Measurements from ENCODE around the gene PCGF3. TPM values are rescaled to one million over a fixed set of nuclear protein-coding genes. Genes with fewer than 3 reads are reported as not detected.

PCGF3 gene
- total and polyA plus RNA-seq, 10 of the 15 experiments (the other 5 are each of a cell fraction or from before 2014, with no cell fraction given), result 2.2 to 43.8 (median 15.9) TPM

GRCh38 chr4:712093-712492, 6.5 kb downstream of the PCGF3 start:
- no peak for TF ChIP-seq PML (IDR thresholded peaks at IDR 0.05; ENCODE audit: low read length)
- TF ChIP-seq EED (IDR thresholded peaks at IDR 0.05; ENCODE audit: low read depth), result no peak
- TF ChIP-seq CHD1 (IDR thresholded peaks at IDR 0.05; ENCODE audit: low read depth, low read length), result no peak
- no peak for TF ChIP-seq NFYB (IDR thresholded peaks at IDR 0.05; ENCODE audit: insufficient read depth, low read depth, low read length)
- TF ChIP-seq HDAC2 (IDR thresholded peaks at IDR 0.05), result no peak
- TF ChIP-seq FOXK2 (IDR thresholded peaks at IDR 0.05), result no peak
- TF ChIP-seq GABPA (IDR thresholded peaks at IDR 0.05; ENCODE audit: low read depth), result no peak
- TF ChIP-seq DPF2 (IDR thresholded peaks at IDR 0.05), result no peak
- no peak for TF ChIP-seq JUND (IDR thresholded peaks at IDR 0.05; ENCODE audit: low read depth, low read length)
- TF ChIP-seq SIX5 (IDR thresholded peaks at IDR 0.05; ENCODE audit: low read depth, low read length, severe bottlenecking), result no peak
- TF ChIP-seq LARP7 (IDR thresholded peaks at IDR 0.05), result no peak
- no peak for TF ChIP-seq RCOR1 (conservative IDR thresholded peaks at IDR 0.05; ENCODE audit: low read depth, low read length)
- no peak for TF ChIP-seq CEBPZ (IDR thresholded peaks at IDR 0.05; ENCODE audit: low read depth, low read length)
- no peak for TF ChIP-seq JUNB (IDR thresholded peaks at IDR 0.05)
- TF ChIP-seq PAX5 (IDR thresholded peaks at IDR 0.05; ENCODE audit: borderline replicate concordance, low read depth, low read length), result no peak
- TF ChIP-seq BCLAF1 (IDR thresholded peaks at IDR 0.05), result no peak
- TF ChIP-seq SUZ12 (IDR thresholded peaks at IDR 0.05; ENCODE audit: unreplicated experiment), result no peak
- intact Hi-C loops (cut with micrococcal nuclease; ENCODE audit: unreplicated experiment), result no loop called here
- ATAC-seq (no peak), FAIRE-seq (no peak), DNase-seq (ENCODE audit: low read depth, low spot score) (no peak)
- H4K20me1 ChIP-seq (ENCODE audit: control insufficient read depth, insufficient read depth), result no peaks in the 10 kb centered on the region
- H2AFZ ChIP-seq (ENCODE audit: control insufficient read depth, low read depth, low read length), result no peak overlapping the region
- H3K4me1 ChIP-seq (ENCODE audit: control insufficient read depth, insufficient read depth, low read length), result no peaks in the 10 kb centered on the region; the same call in 1 of the 2 replicates
- SMC1A ChIA-PET (ENCODE audit: uncharacterized antibody, unreplicated experiment), result no interaction called here
- POLR2A ChIA-PET, result no interaction called here
- RAD21 ChIA-PET (ENCODE audit: unreplicated experiment), result no interaction called here
- peaks cover 40% of the 10 kb centered on the region for H3K79me2 ChIP-seq (ENCODE audit: control insufficient read depth, insufficient read depth, low read length)
- H3K36me3 ChIP-seq (ENCODE audit: control insufficient read depth in 2 of 2, insufficient read depth in 2 of 2, low read length in 1 of 2), result peaks cover 2 to 3% of the 10 kb centered on the region in 2 experiments; a peak in 3 of 4 replicates
- no peaks in the 10 kb centered on the region for H3K27me3 ChIP-seq (replicated peaks in 1 of 2; ENCODE audit: control insufficient read depth in 2 of 2, insufficient read depth in 2 of 2, low read length in 1 of 2)
- whole genome bisulfite sequencing (ENCODE audit: insufficient coverage, insufficient replicate concordance, low lambda C conversion rate, missing lambda C conversion rate), result 67% methylated on average over 3 of the region's 3 CpGs
- BruUV-seq (replicated peaks), result no TSS peak
- in situ Hi-C loops (cut with MboI), result no loop called here
- H3K4me3 ChIP-seq, result no peak overlapping the region
- no peak overlapping the region for H3K9ac ChIP-seq (ENCODE audit: control insufficient read depth, insufficient read depth, low read length)
- H3K9me3 ChIP-seq (replicated peaks; ENCODE audit: control insufficient read depth, insufficient read depth, low read length), result no peaks in the 10 kb centered on the region
- H3K4me2 ChIP-seq (ENCODE audit: control insufficient read depth, insufficient read depth), result no peak overlapping the region
- no peak overlapping the region for H3K27ac ChIP-seq (ENCODE audit: control insufficient read depth, insufficient read depth)
- CTCF ChIA-PET, result no interaction called here

Data from GM12878 (cell line).